Right lung (tissue), 5 donors: ENCODE data around the gene ADAM11. TPM values are rescaled to one million over a fixed set of nuclear protein-coding genes. Genes with fewer than 3 reads are reported as not detected.

Experiments
- DNase-seq, 2 donors: peaks; one replicate each; pipeline ENCODE4 v3.0.0-alpha.2; 2013
- polyA plus RNA-seq, 5 donors: library from polyadenylated mRNA; unstranded; fragments of 120-200 nt; gene quantifications; one replicate each; pipeline versions ENCODE4 v1.2.1 to v1.2.3, GENCODE V29; 2013; ENCODE audit warnings: inconsistent platforms in 1 of 5, low replicate concordance in 1 of 5; ENCODE audit not compliant: insufficient read length in 5 of 5, insufficient read depth in 1 of 5

The ADAM11 gene
- polyA plus RNA-seq, 5 donors: 1.5 to 3.4 (median 2.8) TPM

DNA sequence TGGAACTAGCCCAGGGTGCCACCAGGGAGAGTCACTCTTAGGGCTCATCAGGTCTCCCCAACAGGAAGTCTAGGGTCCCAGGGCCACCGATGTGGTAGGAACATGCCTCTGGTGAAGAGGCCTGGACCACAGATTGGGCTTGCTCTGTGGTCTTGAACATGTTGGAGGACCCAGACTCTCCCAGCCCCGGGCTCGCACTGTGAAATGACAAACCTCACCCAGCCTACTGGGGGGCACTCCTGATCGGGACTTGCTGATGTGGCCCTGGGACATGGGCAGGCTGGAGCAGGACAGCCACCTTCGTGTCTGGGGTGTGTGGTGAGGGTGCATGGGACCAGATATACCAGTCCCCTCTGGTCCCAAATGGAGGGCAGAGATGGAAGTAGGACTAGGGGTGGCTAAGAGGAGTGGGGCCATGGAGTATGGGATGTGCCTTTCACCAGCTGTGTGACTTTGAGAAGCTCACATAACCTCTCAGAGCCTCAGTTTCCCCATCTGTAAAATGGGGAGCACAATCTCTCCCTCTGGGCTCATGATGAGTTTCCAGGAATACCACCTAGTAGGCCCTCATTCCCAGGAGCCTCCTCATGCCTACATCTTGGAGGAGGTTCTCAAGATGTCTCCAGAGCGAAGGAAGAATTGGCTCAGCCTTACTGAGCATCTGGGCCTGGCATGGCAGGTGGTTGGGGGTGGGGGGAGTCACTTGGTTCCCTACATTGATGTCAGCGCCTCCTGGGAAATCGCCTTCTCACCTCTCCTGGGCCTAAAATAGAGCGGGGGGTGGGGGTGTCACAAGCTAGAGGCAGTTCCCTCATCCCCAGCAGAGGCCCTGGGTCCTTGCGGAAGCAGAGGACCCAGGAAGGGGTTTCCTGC is 1.5 kb upstream of the ADAM11 start:
- no peak for DNase-seq

GRCh38 chr17:44757918-44758413 is 822 bp upstream of the ADAM11 start:
- no peak for DNase-seq

DNA sequence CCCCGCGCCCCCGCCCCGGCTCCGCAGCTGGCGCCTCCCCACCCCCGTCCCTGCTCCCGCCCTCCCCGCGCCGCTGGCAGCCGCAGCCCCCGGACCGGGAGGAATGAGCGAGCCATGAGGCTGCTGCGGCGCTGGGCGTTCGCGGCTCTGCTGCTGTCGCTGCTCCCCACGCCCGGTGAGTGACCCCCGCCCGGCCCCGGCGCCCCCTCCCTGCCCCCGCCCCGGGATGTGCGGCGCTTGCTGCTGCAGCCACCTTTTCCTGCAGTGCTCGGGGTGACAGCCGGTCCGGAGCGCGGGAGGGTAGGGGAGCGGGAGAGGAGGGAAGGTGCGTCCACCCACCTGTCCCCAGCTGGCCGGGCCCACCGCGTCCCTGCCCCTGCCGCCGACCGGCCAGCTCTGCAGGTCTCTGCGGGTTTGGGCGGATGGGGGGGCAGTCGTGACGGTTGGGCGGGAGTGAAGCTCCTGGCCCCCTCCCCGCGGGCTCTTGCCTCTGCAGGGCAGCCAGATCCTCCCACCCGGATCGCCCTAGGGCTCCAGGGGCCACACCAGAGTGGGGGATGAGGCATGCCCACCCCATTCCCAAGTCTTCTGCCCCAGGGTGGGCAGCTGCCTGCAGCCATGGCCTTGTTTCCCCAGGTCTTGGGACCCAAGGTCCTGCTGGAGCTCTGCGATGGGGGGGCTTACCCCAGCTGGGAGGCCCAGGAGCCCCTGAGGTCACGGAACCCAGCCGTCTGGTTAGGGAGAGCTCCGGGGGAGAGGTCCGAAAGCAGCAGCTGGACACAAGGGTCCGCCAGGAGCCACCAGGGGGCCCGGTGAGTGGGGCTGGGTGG is 513 bp downstream of the ADAM11 start:
- no peak for DNase-seq

DNA sequence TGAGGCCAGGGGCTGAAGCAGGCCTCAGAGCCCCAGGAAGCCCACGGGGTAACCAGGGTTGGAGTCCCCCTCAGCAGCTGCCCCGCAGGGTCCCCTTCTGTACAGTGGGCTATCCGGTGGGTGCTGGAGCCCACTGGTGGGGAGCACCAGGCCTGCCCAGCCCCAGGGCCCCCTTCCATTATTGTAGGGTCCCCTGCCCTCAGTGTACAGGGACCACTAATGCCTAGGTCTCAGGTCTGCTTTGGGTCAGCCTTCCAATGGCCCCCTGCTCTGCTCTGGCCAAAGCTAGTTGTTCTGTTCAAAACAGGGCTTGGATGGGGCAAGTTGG is 1.1 kb downstream of the ADAM11 start:
- no peak for DNase-seq

DNA sequence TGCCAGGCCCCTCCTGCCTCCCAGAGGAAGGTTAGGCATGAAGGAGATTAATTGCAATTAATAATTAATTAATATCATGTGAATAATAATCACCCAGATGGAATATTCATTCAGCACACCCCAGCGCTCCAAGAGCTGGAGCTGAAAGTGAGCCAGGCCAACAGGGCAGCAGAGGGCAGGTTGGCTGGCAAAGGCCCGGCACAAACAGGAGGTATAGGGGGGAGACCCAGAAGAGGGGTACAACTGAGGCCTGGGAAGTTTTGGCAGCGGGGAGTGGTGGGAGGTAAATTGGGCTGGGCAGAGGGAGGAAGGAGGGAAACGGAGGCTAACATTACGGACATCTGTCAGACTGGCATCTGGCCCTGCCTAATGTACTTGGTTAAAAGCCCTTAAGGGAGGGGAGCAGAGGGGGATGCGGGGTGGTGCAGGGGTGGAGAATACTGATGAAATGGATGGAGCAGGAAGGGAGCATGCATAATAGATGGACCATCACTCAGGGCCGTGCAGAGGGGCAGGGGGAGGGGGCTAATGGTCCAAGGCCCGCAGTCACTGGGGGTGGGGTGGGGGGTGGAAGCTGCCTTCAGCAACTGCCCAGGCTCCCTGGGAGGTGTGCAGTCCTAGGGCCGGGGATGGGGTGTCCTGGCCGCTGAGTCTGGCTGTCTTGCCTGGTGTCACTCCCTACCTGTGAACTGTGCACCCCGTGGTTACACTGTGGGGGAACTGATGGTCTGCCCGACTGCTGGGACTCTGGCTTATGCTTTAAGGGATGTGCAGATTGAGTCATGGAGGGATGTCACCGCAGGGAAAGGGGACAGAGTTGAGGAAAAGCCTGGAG is 1.9 kb downstream of the ADAM11 start:
- no peak for DNase-seq

DNA sequence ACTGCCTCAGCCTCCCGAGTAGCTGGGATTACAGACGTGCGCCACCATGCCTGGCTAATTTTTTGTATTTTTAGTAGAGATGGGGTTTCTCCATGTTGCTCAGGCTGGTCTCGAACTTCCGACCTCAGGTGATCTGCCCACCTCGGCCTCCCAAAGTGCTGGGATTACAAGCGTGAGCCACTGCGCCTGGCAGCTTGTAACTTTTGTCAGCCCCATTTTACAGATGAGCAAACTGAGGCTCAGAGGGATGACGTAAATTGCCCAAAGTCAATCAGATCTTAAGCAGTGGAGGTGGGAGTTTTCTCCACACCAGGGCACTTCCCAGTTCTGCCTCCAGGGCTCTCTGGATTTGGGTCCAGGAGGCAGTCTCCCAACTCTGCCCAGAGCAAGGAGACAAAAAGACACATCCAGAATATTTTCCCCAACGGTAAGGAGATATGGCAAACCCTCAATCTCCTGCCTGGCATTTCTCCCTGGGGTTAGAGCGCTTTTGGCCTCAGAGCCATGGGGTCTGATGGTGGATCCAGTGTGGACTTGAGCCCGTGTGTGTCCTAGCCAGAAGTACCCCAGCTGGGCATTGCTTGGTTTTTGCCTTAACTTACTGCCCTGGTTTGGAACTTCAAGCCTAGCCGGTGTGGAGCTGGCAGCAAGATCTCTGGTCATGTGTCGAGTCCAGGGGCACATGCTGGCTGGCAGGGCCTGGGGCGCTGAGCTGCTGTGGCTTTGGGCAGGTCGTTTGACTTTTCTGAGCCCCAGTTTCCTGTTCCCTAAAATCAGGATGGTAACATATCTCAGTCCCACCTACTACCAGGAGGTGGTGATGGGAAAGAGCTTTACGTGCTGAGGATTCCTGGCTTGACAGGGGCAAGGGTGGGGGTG is 3.4 kb downstream of the ADAM11 start:
- DNase-seq: no peak

GRCh38 chr17:44763170-44763569 is 4.4 kb downstream of the ADAM11 start:
- no peak for DNase-seq

GRCh38 chr17:44765965-44766364 is 7.2 kb downstream of the ADAM11 start:
- no peak for DNase-seq

DNA sequence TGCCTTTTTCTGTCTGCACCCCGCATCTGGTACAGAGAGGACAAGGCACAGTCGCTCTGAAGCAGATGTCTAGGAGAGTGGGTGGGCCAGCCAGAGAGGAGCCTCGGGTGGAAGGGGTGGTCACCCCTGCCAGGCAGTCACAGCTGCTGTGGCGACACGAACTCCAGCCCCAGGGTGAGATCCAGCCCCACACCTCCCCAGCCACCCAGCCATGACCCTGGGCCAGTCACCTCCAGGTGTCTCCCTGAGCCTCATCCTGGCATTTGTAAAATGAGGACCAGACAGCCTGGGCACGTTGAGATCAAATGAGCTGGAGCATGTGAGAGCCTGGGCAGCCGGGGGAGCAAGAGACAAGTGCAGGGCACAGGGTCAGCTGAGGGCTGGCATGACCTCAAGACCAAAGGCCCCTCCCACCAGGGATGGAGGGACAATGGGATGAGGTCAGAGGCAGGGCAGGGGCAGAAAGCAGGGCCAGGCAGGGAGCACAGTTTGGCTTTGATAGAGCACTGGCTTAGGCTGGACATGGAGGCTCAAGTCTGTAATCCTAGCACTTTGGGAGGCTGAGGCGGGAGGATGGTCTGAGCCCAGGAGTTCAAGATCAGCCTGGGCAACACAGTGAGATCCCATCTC is 7.7 kb downstream of the ADAM11 start:
- DNase-seq: no peak

GRCh38 chr17:44767493-44767892 is 8.7 kb downstream of the ADAM11 start:
- no peak for DNase-seq

- no peak for DNase-seq
These were observed 9.8 kb downstream of the ADAM11 start for GRCh38 chr17:44768505-44769142.

DNA sequence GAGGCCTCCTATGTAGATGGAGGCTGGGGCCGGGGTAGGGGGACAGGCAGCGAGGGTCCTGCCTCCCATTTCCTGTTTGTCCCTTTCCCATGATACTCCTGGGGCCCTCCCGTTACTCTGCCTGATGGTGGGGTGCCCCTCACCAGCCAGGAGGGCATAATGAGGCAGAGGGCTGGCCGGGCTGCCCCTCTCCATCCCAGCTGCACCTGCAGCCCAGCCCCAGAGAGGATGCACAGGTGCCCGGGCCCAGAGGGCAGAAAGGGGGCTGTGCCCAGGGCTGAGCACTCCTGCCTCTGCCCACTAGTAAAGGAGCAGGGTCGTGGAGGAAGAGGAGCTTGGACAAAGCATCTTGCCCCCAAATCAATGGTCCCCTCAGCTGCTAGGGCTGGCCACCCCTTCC is 10.4 kb downstream of the ADAM11 start:
- no peak for DNase-seq

GRCh38 chr17:44769647-44770084 is 10.9 kb downstream of the ADAM11 start:
- no peak for DNase-seq

GRCh38 chr17:44770166-44770925 is 11.6 kb downstream of the ADAM11 start:
- no peak for DNase-seq

- DNase-seq: no peak
These were observed 13.7 kb downstream of the ADAM11 start for GRCh38 chr17:44772308-44773045.

DNA sequence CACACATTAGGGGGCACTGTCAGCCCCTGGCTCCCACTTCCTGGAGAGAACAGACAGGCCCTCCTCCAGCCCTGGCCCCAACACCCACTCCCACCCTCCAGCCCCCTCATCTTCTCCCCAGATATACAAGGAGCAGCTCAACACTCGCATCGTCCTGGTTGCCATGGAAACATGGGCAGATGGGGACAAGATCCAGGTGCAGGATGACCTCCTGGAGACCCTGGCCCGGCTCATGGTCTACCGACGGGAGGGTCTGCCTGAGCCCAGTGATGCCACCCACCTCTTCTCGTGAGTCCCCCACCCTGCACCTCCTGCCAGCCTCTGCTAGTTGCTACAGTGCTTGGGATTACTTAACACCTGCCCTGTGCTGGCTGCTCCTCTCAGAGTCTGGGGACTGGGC is 14.4 kb downstream of the ADAM11 start:
- no peak for DNase-seq

- DNase-seq: peak; percentile 66 to 73
These were observed 15.7 kb downstream of the ADAM11 start for GRCh38 chr17:44774271-44775135.
